OCI-LY1 (cell line): ENCODE measurements around the gene KIRREL3.

Experiments
- EZH2 ChIP-seq: fragments of 200-600 bp; sonication (generic), shearing (Covaris generic); IDR thresholded peaks from 2 replicates; pipeline ENCODE4 v1.8.0; 2017; ENCODE audit warnings: borderline replicate concordance, mixed run types, mild to moderate bottlenecking, antibody characterized with exemption, low read length, moderate library complexity, mixed read lengths
- TF ChIP-seq, protein P1 (sequence below): fragments of 200-600 bp; sonication (generic), shearing (Covaris generic); IDR thresholded peaks from 2 replicates; pipeline ENCODE4 v1.5.1; 2017; ENCODE audit warnings: mild to moderate bottlenecking, antibody characterized with exemption, low read length, moderate library complexity, mixed read lengths

DNA sequence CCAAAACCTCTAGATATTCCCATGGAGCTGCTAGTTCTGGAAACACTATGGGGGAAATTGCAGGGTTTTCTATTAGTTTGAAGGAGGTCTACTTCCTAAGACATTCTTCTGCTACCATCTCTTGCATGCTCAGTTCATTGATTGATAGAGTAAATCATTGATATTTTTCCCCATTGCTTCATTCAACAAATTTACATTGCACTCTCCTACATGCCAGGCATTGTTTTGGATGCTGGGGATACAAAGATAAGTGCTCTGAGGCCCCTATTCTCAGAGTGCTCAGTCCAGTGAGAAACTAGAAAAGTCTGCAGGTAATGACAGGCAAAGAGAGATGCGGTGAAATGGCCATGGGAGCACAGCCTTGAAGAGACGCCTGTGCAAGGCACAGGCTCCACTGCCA lies 313.1 kb downstream of the KIRREL3 start:
- TF ChIP-seq, protein P1, sequence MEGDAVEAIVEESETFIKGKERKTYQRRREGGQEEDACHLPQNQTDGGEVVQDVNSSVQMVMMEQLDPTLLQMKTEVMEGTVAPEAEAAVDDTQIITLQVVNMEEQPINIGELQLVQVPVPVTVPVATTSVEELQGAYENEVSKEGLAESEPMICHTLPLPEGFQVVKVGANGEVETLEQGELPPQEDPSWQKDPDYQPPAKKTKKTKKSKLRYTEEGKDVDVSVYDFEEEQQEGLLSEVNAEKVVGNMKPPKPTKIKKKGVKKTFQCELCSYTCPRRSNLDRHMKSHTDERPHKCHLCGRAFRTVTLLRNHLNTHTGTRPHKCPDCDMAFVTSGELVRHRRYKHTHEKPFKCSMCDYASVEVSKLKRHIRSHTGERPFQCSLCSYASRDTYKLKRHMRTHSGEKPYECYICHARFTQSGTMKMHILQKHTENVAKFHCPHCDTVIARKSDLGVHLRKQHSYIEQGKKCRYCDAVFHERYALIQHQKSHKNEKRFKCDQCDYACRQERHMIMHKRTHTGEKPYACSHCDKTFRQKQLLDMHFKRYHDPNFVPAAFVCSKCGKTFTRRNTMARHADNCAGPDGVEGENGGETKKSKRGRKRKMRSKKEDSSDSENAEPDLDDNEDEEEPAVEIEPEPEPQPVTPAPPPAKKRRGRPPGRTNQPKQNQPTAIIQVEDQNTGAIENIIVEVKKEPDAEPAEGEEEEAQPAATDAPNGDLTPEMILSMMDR: no peak
- TF ChIP-seq EZH2: no peak
